Activated T-cell treated with anti-CD3 and anti-CD28 coated beads, Interleukin-2, amount 50 U/mL, for 1 hour (primary cell): ENCODE measurements around the gene ATXN1.

Experiments used
- DNase-seq: peaks from one replicate; pipeline ENCODE4 v3.0.0-alpha.2; 2020

ATXN1 gene

DNA sequence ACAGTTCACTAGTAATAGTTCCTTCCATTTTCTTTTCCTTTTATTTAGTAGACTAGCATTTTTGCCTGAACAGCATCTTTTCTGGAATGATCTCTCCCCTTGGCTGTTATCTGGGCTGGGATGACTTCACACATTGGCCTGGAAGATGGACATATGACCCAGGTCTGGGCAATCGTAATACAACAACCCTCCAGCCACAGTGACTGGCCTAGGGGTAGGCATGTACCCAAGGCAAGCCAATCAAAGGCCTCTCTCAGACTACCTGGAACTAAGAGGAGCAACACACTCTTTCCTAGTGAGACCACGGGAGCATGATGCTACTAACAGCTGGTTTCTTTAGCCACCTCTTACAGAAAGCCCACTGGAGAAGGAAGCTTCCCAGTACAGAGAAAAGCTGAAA, 270.6 kb downstream of the ATXN1 start:
- DNase-seq, result no peak

DNA sequence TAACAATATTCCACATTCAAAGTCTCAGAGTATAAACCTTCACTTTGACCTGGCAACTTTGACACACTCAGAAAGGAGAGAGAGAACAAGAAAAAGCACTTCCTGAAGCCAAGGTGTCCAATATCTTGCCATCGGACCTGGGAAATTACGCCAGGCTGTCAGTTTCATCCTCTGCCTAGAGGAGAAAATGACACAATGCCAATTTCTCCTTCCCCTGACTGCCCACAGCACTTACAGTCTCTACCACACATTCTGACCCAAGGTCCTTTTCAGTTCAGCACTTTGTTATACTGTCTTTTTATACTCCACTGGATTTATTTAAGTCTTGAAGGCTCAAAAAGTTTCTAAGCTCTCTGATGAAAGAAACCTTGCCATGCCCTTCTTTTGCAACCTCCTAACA, 272.4 kb downstream of the ATXN1 start:
- no peak for DNase-seq

GRCh38 chr6:16487996-16488674, 273.1 kb downstream of the ATXN1 start:
- no peak for DNase-seq

- DNase-seq, result peak; percentile 54
These were observed 274.6 kb downstream of the ATXN1 start for GRCh38 chr6:16486661-16487060.

- peak; percentile 32 for DNase-seq
These were observed 277.9 kb downstream of the ATXN1 start for GRCh38 chr6:16483315-16483875.

DNA sequence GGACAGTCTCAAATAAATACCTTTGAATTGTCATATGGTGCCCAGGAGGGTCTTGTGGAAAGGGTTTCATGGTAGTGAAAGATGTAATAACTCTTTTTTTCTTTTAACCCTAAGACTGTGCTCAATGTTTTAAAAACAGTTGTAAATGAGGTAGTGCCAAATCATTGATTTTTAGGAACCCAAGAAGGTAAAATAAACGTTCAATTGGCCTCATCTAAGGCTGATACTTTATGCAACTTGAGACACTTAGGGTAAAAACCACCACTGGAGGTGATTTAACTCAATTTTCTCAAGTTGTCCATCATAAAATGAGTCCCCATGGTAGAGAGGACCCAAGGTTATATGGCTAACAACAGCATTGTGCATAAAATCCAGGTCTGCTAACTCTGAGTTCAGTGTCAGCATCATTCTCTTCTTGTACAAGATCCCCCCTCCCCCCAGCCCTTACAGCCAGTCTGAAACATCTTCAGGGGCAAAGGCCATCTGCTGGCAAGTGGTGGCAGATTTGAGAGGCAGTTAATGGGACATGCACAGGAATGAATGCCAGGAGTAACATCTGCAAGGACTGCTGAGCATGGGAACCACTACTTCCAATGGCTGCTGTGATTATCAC, 278.5 kb downstream of the ATXN1 start:
- no peak for DNase-seq

- DNase-seq, result peak; percentile 41
These were observed 279.4 kb downstream of the ATXN1 start for GRCh38 chr6:16481697-16482399.

DNA sequence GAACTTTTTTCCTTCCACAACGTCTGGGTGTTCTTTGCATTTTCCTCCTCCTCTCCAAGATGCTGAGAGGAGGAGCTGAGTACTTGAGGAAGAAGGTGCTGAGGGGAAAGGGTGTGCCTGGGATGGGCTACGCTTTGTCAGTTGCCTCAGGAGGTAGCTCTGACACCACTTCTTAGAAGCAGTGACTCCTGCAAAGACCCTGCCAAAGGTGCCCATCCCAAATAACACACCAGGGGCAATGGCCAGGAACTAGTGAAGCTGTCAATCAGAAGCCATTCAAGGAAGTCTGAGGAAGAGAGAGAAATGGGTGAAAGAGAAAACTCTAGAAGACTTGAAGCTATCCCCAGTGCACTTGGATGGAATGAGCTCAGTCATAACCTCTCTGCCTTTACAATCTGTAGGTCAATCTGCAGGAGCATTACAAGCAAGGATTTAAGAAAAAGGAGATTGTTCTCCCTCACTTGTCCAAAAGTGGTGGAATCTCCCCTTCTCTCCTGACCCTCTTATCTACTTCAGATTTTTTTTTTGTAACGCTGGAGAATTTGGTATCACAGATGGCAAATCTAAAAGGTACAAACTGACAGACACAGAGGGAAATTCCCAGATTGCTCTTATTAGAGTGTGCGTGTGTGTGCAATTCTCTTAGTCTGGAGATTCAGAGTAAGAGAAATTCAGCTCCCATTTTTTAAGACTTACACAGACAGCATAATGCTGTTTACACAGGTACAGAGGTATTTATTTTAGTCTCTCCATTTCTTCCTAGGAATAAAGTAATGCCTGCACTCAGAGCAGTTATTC, 280.3 kb downstream of the ATXN1 start:
- DNase-seq, result no peak

GRCh38 chr6:16477367-16478149, 283.7 kb downstream of the ATXN1 start:
- no peak for DNase-seq

GRCh38 chr6:16476861-16477260, 284.4 kb downstream of the ATXN1 start:
- DNase-seq, result no peak

- DNase-seq, result no peak
These were observed 285.8 kb downstream of the ATXN1 start for GRCh38 chr6:16475494-16475781.

GRCh38 chr6:16474772-16475493, 286.3 kb downstream of the ATXN1 start:
- DNase-seq, result no peak

- DNase-seq, result peak; percentile 39
These were observed 287.1 kb downstream of the ATXN1 start for GRCh38 chr6:16473908-16474771.

DNA sequence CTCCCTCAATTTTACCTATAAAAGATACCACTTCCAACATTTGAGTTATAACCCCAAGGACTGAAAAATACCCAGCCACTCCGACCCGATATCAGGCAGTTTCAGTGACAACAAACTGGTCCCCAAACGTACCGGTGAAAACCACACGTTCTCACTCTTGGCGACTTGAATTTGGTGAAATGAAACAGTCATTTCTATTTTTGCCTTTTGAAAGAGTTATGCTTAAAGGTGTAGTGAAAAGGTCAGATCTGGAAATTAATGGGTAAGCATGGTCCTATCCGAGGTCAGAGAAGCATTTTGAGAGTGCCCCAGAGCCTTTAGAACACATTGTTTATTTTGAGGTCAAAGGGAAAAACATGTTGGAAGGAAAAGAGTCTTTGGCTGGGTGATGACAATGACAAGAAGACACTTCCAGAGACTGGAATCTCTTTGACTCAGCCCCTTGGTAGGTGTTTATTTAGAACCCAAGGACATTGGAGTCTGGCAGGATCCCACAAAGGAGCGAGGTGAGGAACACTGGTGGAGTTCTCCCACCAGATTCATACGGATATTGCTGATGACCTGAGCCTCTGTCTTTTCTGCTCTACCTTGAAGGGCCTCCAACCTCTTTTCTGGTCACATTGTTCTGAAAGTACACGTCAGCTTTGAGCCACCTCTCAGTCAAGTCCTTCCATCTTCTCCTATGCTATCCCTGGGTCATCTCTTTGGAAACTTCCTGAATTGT, 287.9 kb downstream of the ATXN1 start:
- DNase-seq, result no peak

- DNase-seq, result no peak
These were observed 288.8 kb downstream of the ATXN1 start for GRCh38 chr6:16472349-16473069.

- no peak for DNase-seq
These were observed 289.4 kb downstream of the ATXN1 start for GRCh38 chr6:16471910-16472297.

- DNase-seq, result no peak
These were observed 289.9 kb downstream of the ATXN1 start for GRCh38 chr6:16471222-16471909.

- no peak for DNase-seq
These were observed 290.6 kb downstream of the ATXN1 start for GRCh38 chr6:16470502-16471221.
